WI38 (cell line): ENCODE results near the gene MZT1.

Source experiments
- H3K4me3 ChIP-seq: 2 replicates; pipeline ENCODE4 v1.5.1; 2011; ENCODE audit warnings: low read depth, mild to moderate bottlenecking, control low read depth, low read length
- CTCF ChIP-seq: IDR thresholded peaks from 2 replicates; pipeline ENCODE4 v1.5.1; 2012; ENCODE audit warnings: low read depth, mild to moderate bottlenecking, control low read depth, low read length

MZT1 gene

DNA sequence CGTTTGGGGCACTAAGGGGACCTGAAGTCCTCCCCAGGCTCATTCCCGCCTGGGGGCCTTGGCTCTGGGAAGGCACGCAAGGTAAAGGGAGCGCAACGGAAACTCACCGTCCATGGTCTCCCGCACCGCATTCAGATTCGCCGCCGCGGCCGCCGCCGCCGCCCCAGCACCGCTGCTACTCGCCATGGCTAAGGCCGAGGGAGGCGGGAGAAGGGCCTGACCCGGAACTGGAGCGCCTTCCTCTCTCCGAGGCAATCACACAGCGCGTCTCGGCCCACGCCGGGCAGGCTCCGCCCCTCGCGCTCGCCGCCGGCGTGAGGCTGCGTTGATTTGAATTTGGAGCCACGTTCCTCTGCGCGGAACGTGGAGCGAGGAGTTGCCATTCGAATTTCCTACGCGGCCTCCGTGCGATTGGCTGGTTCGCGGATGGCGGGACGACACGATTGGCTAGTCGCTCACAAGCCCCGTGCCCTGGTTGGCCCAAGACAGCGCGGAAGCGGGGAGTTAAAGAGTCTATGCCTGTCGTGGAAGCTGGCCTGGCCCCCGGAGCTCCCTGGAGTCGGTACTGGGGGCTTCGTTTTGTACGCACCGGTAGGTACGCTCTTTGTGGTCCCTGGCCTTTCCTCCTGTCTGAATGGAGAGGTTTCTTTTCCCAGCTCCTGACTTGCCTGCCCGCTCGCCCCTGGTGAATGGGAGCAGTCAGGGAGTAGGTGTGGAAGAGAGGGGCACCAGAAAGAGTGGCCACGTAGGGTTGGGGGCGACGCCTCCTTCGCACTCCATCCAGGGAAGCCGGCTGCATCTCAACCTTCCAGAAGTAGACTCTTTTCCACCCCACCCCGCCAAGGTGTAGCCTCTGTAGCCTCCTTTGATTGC, at the start of gene MZT1, which contains the start of gene BORA:
Gene MZT1, minus strand, starts transcription at position 213 of the 873 bp plus-strand sequence. Its CDS starts 27 bp downstream, at position 186.
Gene BORA, plus strand, starts transcription at position 507 of the 873 bp plus-strand sequence. CDS start 1,018 bp downstream, outside the sequence.
- no peak for TF ChIP-seq CTCF
- H3K4me3 ChIP-seq: peak within 1 kb of the TSS; percentile 97

DNA sequence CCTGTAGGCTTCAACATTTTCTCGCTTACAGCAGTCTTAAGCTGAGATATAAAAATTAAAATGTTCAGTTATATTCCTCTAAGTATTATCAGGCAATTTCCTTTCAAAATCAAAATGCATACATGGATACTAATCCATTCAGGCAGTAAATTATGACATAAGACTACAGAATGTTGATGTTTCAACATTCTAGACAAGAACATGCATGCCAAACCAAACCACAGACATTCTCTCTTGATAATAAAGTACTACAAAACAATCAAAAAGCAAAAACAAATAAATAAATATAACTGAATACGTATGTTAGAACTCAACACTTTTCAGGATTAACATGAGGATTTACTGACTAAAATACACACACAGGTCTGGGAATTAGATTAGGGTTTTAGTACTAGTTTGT, 46.6 kb upstream of the MZT1 start:
- TF ChIP-seq CTCF: no peak
- no peak overlapping the region for H3K4me3 ChIP-seq

- no peak for TF ChIP-seq CTCF
- H3K4me3 ChIP-seq: no peak overlapping the region
These were observed 36.0 kb upstream of the MZT1 start for GRCh38 chr13:72763411-72763810.

- H3K4me3 ChIP-seq: no peak overlapping the region
- TF ChIP-seq CTCF: no peak
These were observed 32.8 kb upstream of the MZT1 start for GRCh38 chr13:72760189-72760588.

DNA sequence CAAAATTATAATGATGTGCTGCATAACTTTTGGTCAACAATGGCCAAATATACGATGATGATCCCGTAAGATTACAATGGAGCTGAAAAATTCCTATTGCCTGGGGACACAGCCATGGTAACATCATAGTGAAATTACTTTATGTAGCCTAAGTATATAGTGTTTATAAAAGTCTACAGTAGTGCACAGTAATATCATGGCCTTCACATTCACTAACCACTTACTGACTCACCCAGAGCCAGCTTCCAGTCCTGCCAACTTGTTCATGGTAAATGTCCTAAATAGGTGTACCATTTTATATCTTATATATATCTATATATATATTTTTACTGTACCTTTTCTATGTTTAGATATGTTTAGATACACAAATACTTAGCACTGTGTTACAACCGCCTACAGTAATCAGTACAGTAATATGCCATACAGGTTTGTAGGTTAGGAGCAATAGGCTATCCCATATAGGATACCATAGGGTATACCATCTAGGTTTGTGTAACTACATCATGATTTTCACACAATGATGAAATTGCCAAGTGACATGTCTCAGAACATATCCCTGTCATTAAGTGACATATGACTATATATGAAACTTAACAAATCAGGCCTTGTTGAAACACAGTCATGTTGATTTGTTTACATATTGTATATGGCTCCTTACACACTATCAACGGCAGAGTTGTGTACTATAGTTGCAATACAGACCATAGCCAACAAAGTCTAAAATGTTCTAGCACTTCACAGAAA, 30.5 kb upstream of the MZT1 start:
- TF ChIP-seq CTCF: no peak
- no peak overlapping the region for H3K4me3 ChIP-seq

DNA sequence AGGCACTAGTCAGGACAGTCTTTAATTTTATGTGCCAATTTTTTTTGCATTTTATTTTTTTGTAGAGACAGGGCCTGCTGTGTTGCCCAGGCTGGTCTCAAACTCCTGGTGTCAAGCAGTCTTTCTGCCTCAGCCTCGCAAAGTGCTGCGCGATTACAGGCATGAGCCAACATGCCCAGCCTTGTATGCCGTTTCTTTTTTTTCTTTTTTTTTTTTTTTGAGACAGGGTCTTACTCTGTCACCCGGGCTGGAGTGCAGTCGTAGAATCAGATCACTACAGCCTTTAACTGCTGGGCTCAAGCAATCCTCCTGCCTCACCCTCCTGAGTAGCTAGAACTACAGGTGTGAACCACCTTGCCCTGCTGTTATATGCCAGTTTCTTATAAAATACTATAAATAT, 26.7 kb upstream of the MZT1 start:
- no peak for TF ChIP-seq CTCF
- no peak overlapping the region for H3K4me3 ChIP-seq

DNA sequence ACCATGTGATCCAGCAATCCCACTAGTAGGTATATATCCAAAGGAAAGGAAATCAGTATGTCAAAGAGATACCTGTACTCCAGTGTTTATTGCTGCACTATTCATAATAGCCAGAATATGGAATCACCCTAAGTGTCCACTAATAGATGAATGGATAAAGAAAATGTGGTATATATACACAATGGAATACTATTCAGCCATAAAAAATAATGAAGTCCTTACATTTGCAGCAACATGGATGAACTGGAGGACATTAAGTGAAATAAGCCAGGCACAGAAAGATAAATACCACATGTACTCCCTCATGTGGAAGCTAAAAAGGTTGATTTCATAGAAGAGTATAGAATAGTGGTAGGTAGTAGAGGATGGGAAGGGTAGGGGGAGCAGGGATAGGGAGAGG, 23.8 kb upstream of the MZT1 start:
- no peak overlapping the region for H3K4me3 ChIP-seq
- no peak for TF ChIP-seq CTCF
